Cardiac muscle cell (in vitro differentiated cells and primary cell): ENCODE results near the gene TCEAL2. TPM values are rescaled to one million over a fixed set of nuclear protein-coding genes. Genes with fewer than 3 reads are reported as not detected.

Experiments
- DNase-seq, 2 donors: peaks; one replicate each; pipeline versions ENCODE4 v3.0.0 to v3.0.0-alpha.2; 2010 to 2017; ENCODE audit warnings: low read depth in 1 of 2, low spot score in 1 of 2
- H3K27ac ChIP-seq: fragments of 200-600 bp; sonication (generic); 2 replicates; pipeline ENCODE4 v1.5.1; 2016
- H3K27me3 ChIP-seq: fragments of 200-600 bp; sonication (generic); 2 replicates; pipeline ENCODE4 v1.6.0; 2016; ENCODE audit warnings: control low read depth
- H3K36me3 ChIP-seq: fragments of 200-600 bp; sonication (generic); 2 replicates; pipeline ENCODE4 v1.5.1; 2016; ENCODE audit warnings: control low read depth
- H3K4me1 ChIP-seq: fragments of 200-600 bp; sonication (generic); 2 replicates; pipeline ENCODE4 v1.8.1; 2017; ENCODE audit warnings: low read depth, mild to moderate bottlenecking, mixed run types
- H3K4me3 ChIP-seq: fragments of 200-600 bp; sonication (generic); 2 replicates; pipeline ENCODE4 v1.5.1; 2016; ENCODE audit warnings: mild to moderate bottlenecking
- H3K9me3 ChIP-seq: fragments of 200-600 bp; sonication (generic); 2 replicates; pipeline ENCODE4 v1.5.1; 2017; ENCODE audit warnings: low read depth, mild to moderate bottlenecking, control low read depth
- polyA plus RNA-seq: library from polyadenylated mRNA; unstranded; fragments of >200 nt; fragmentation: Nextera tagmentation; extraction: Ambion mirVana; gene quantifications from 2 replicates; pipeline ENCODE4 v1.2.1, GENCODE V29; 2016
- total RNA-seq: library from RNA; depleted of rRNA; stranded (reverse); fragments of >200 nt; gene quantifications from 2 replicates; pipeline ENCODE4 v1.2.3, GENCODE V29; 2016
- TF ChIP-seq, protein P1 (sequence below): IDR thresholded peaks from 2 replicates; pipeline ENCODE4 v1.5.1; 2012; ENCODE audit warnings: low read depth, mild to moderate bottlenecking, low read length

The TCEAL2 gene
- total and polyA plus RNA-seq, 2 experiments from 2014 or later, result 2.4 to 6.4 TPM

GRCh38 chrX:102154900-102155805 lies 29.7 kb downstream of the TCEAL2 start:
- Histone ChIP-seq H3K4me1 (no peaks in the 10 kb centered on the region), H3K27ac (no peak overlapping the region), H3K4me3 (peak overlapping the region; percentile 42), H3K9me3 (no peaks in the 10 kb centered on the region), H3K27me3 (no peaks in the 10 kb centered on the region), H3K36me3 (no peaks in the 10 kb centered on the region)
- peak in 1 of 2 donors; percentile 6 for DNase-seq
- TF ChIP-seq, protein P1, sequence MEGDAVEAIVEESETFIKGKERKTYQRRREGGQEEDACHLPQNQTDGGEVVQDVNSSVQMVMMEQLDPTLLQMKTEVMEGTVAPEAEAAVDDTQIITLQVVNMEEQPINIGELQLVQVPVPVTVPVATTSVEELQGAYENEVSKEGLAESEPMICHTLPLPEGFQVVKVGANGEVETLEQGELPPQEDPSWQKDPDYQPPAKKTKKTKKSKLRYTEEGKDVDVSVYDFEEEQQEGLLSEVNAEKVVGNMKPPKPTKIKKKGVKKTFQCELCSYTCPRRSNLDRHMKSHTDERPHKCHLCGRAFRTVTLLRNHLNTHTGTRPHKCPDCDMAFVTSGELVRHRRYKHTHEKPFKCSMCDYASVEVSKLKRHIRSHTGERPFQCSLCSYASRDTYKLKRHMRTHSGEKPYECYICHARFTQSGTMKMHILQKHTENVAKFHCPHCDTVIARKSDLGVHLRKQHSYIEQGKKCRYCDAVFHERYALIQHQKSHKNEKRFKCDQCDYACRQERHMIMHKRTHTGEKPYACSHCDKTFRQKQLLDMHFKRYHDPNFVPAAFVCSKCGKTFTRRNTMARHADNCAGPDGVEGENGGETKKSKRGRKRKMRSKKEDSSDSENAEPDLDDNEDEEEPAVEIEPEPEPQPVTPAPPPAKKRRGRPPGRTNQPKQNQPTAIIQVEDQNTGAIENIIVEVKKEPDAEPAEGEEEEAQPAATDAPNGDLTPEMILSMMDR, result no peak

- H3K36me3 ChIP-seq, result no peaks in the 10 kb centered on the region
- no peak within 1 kb of the TSS for H3K27ac ChIP-seq
- peak within 1 kb of the TSS; percentile 42 for H3K4me3 ChIP-seq
- TF ChIP-seq, protein P1, result no peak
- peak in 1 of 2 donors; percentile 80 for DNase-seq
- H3K27me3 ChIP-seq, result no peaks in the 10 kb centered on the region
- H3K9me3 ChIP-seq, result no peaks in the 10 kb centered on the region
- H3K4me1 ChIP-seq, result no peaks in the 10 kb centered on the region
Observed at GRCh38 chrX:102155806-102156179, 30.3 kb downstream of the TCEAL2 start, which contains the start of gene BEX5. TSS of gene BEX5 (minus strand) at chrX:102155977. CDS start at chrX:102154265, 1,712 bp downstream.

Other genes with a start within 250 kb of the TCEAL2 start
- 3.5 and 7.3 TPM in 2 replicates for gene ZMAT1, start 193.7 kb upstream of the TCEAL2 start, total RNA-seq
- gene ZMAT1, start 193.7 kb upstream of the TCEAL2 start, polyA plus RNA-seq, result 5.1 and 8.2 TPM in 2 replicates
- not detected in 2 replicates for gene TCEAL6, start 16.8 kb downstream of the TCEAL2 start, total RNA-seq
- not detected in 2 replicates for gene TCEAL6, start 16.8 kb downstream of the TCEAL2 start, polyA plus RNA-seq
- gene BEX5, start 30.3 kb downstream of the TCEAL2 start, total RNA-seq, result 6.3 and 10.6 TPM in 2 replicates
- gene BEX5, start 30.3 kb downstream of the TCEAL2 start, polyA plus RNA-seq, result 7.3 and 10.3 TPM in 2 replicates
- gene TCP11X1, start 89.6 kb downstream of the TCEAL2 start, total RNA-seq, result not detected in 2 replicates
- not detected in 2 replicates for gene TCP11X1, start 89.6 kb downstream of the TCEAL2 start, polyA plus RNA-seq
- gene NXF2, start 121.5 kb downstream of the TCEAL2 start, total RNA-seq, result not detected in 2 replicates
- gene NXF2, start 121.5 kb downstream of the TCEAL2 start, polyA plus RNA-seq, result 0.12 TPM in 1 of 2 replicates, not detected in the other